HepG2 (cell line): ENCODE measurements around the gene VASH2. TPM values are rescaled to one million over a fixed set of nuclear protein-coding genes. Genes with fewer than 3 reads are reported as not detected.

Experiments used
- ATAC-seq: fragments of 200-7000 bp; cut with Tn5 transposase; 3 replicates; pipeline ENCODE4 v1.9.1; 2020; ENCODE audit warnings: mild to moderate bottlenecking, moderate library complexity
- BruUV-seq: library from RNA; stranded (reverse); fragments of 400-500 nt; replicated peaks from 2 replicates; lab custom pipeline; 2021; lab: Mats Ljungman, UMichigan
- CTCF ChIA-PET: fragments of 300-600 bp; formaldehyde crosslinking; extraction: SDS; loops from one replicate; lab custom pipeline; 2021; ENCODE audit warnings: low total read pairs, inconsistent platforms, low intra/inter-chr PET ratio; lab: Yijun Ruan, JAX
- POLR2A ChIA-PET: fragments of 350-600 bp; sonication (Branson Sonifier 250); formaldehyde crosslinking; loops from one replicate; lab custom pipeline; 2020; ENCODE audit warnings: antibody characterized with exemption, inconsistent platforms; lab: Yijun Ruan, JAX
- DNase-seq: peaks from one replicate; pipeline ENCODE4 v3.0.0-alpha.2; 2015; ENCODE audit warnings: low spot score
- FAIRE-seq: peaks from 3 replicates; lab custom pipeline; 2011; peaks lifted over from hg19 to GRCh38; lab: Jason Lieb, UNC
- H2AFZ ChIP-seq: one replicate; pipeline ENCODE4 v1.6.1; 2011; ENCODE audit warnings: low read length, inconsistent platforms
- H3K27ac ChIP-seq: fragments of 300-600 bp; 3 replicates; pipeline ENCODE4 v1.8.0; 2011; ENCODE audit warnings: mixed run types, mild to moderate bottlenecking, mixed read lengths, low read length, inconsistent platforms; ENCODE audit not compliant: insufficient read depth; ENCODE audit errors: extremely low read length
- H3K27me3 ChIP-seq, 2 experiments: fragments of 200-600 bp in 1 of 2; 2 replicates in 1 of 2; 3 replicates in 1 of 2; pipeline versions ENCODE4 v1.6.0 to v1.8.0; 2011; ENCODE audit warnings: low read length in 2 of 2, mild to moderate bottlenecking in 2 of 2, moderate library complexity in 2 of 2, inconsistent platforms in 1 of 2; ENCODE audit not compliant: insufficient read depth in 2 of 2, control insufficient read depth in 1 of 2
- H3K36me3 ChIP-seq, 2 experiments: fragments of 200-600 bp in 1 of 2; replicated peaks in 1 of 2; 2 replicates in 1 of 2; 3 replicates in 1 of 2; pipeline versions ENCODE4 v1.5.1 to v1.8.0; 2011; ENCODE audit warnings: low read length in 2 of 2, inconsistent platforms in 1 of 2; ENCODE audit not compliant: insufficient read depth in 2 of 2, control insufficient read depth in 1 of 2
- H3K4me1 ChIP-seq: 2 replicates; pipeline ENCODE4 v1.5.1; 2012; ENCODE audit warnings: low read length, inconsistent platforms; ENCODE audit not compliant: insufficient read depth
- H3K4me2 ChIP-seq: 2 replicates; pipeline ENCODE4 v1.6.0; 2011; ENCODE audit warnings: low read depth, low read length, inconsistent platforms
- H3K4me3 ChIP-seq, 3 experiments: fragments of 200-600 bp in 1 of 3; sonication (generic), shearing (Covaris generic) in 1 of 3; replicated peaks in 1 of 3; 2 replicates each; pipeline ENCODE4 v1.5.1; 2011 to 2016; ENCODE audit warnings: low read length in 3 of 3, inconsistent platforms in 2 of 3, low read depth in 2 of 3, mild to moderate bottlenecking in 2 of 3, control low read depth in 1 of 3, mixed read lengths in 1 of 3; ENCODE audit not compliant: insufficient read depth in 1 of 3
- H3K79me2 ChIP-seq: one replicate; pipeline ENCODE4 v1.6.1; 2011; ENCODE audit warnings: low read length, inconsistent platforms; ENCODE audit not compliant: insufficient read depth
- H3K9ac ChIP-seq: 2 replicates; pipeline ENCODE4 v1.6.0; 2011; ENCODE audit warnings: mild to moderate bottlenecking, low read depth, low read length, inconsistent platforms; ENCODE audit not compliant: insufficient read depth
- H3K9me3 ChIP-seq: 2 replicates; pipeline ENCODE4 v1.5.1; 2012; ENCODE audit warnings: mild to moderate bottlenecking, low read length
- H4K20me1 ChIP-seq: 2 replicates; pipeline ENCODE4 v1.6.0; 2011; ENCODE audit warnings: inconsistent platforms, mild to moderate bottlenecking, low read length, moderate library complexity; ENCODE audit not compliant: insufficient read depth
- SP140L ChIP-seq: sonication (generic); formaldehyde crosslinking; IDR thresholded peaks from 2 replicates; pipeline ENCODE4 v1.4.0; 2020; ENCODE audit warnings: missing genetic modification reagents, borderline replicate concordance
- ZNF10 ChIP-seq: sonication (generic); formaldehyde crosslinking; IDR thresholded peaks from 2 replicates; pipeline ENCODE4 v1.4.0; 2020; ENCODE audit warnings: mild to moderate bottlenecking, low read depth, missing genetic modification reagents, borderline replicate concordance
- ZNF382 ChIP-seq: sonication (generic); formaldehyde crosslinking; IDR thresholded peaks from 2 replicates; pipeline ENCODE4 v1.5.0; 2020; ENCODE audit warnings: missing genetic modification reagents, mild to moderate bottlenecking, borderline replicate concordance
- ZNF503 ChIP-seq: sonication (generic); formaldehyde crosslinking; IDR thresholded peaks from 2 replicates; pipeline ENCODE4 v1.4.0; 2020; ENCODE audit warnings: missing genetic modification reagents
- ZNF547 ChIP-seq: sonication (generic); formaldehyde crosslinking; IDR thresholded peaks from 2 replicates; pipeline ENCODE4 v1.5.1; 2020; ENCODE audit warnings: mild to moderate bottlenecking, missing genetic modification reagents
- WGBS: methylation state at CpG from one replicate; pipeline ENCODE4 v1.1.6; 2017; ENCODE audit warnings: low lambda C conversion rate; 5-methylcytosine and 5-hydroxymethylcytosine counted together
- in situ Hi-C: cut with HindIII; loops from 2 replicates; pipeline ENCODE4 v1.10.0; 2017; ENCODE audit warnings: low pct_unique_long_range_greater_than_20kb; ENCODE audit not compliant: extremely low pct_ligation_motif_present
- intact Hi-C: fragments of 100-400 bp; cut with micrococcal nuclease; formaldehyde crosslinking; loops from one replicate; pipeline ENCODE4 v1.10.0; 2022; ENCODE audit not compliant: unreplicated experiment
- polyA plus RNA-seq, 8 experiments: library from polyadenylated mRNA; depleted of rRNA in 3 of 8; stranded (reverse) in 7 of 8; unstranded in 1 of 8; fragments of >200 nt; fragmentation: Illumina TruSeq in 4 of 8; extraction: Trizol in 4 of 8; gene quantifications; 2 replicates each; pipeline versions ENCODE4 v1.2.1 to v1.2.3, GENCODE V29; 2011 to 2016; ENCODE audit warnings: low read depth in 4 of 8, missing spikeins in 1 of 8, mixed read lengths in 1 of 8; ENCODE audit not compliant: insufficient read depth in 1 of 8
- total RNA-seq, 5 experiments: library from RNA; depleted of rRNA; stranded (reverse); fragments of >200 nt; fragmentation: Illumina TruSeq; extraction: Trizol; gene quantifications; 2 replicates each; pipeline ENCODE4 v1.2.3, GENCODE V29; 2016; ENCODE audit warnings: low read depth in 1 of 5

Gene VASH2
- total and polyA plus RNA-seq, 2 of the 13 experiments (the other 11 are each of a cell fraction or from before 2014, with no cell fraction given) = 0.44 to 1.00 TPM

- H3K9me3 ChIP-seq = no peaks in the 10 kb centered on the region
- no peak for FAIRE-seq
Measured at GRCh38 chr1:212994926-212995325, 44.6 kb downstream of the VASH2 start.

GRCh38 chr1:213003256-213003655 is 52.9 kb downstream of the VASH2 start:
- no peak for ATAC-seq
- Histone ChIP-seq H3K4me2 (no peak overlapping the region), H3K4me1 (no peaks in the 10 kb centered on the region), H3K4me3 (no peak overlapping the region), H4K20me1 (no peaks in the 10 kb centered on the region), H3K27me3 (no peaks in the 10 kb centered on the region), H3K79me2 (no peaks in the 10 kb centered on the region), H3K27ac (no peak overlapping the region), H2AFZ (no peak overlapping the region)
- in situ Hi-C loops = no loop called here
- 98% methylated on average over 3 of the region's 3 CpGs for WGBS
- no peak for FAIRE-seq
- BruUV-seq = no TSS peak
- intact Hi-C loops = no loop called here
- POLR2A ChIA-PET = no interaction called here
- no peak for TF ChIP-seq ZNF10 (CRISPR knock-in tag)
- no peak for TF ChIP-seq ZNF547 (CRISPR knock-in tag)
- TF ChIP-seq ZNF382 (CRISPR knock-in tag) = no peak
- TF ChIP-seq, all 625 proteins: peak for 0
- Histone ChIP-seq H3K36me3 (peaks cover 7 to 30% of the 10 kb centered on the region in 2 experiments; a peak in 3 of 5 replicates), H3K9me3 (no peaks in the 10 kb centered on the region), H3K9ac (no peak overlapping the region)
- CTCF ChIA-PET = no interaction called here
- DNase-seq = no peak

More at GRCh38 chr1:212994926-212995325, 44.6 kb downstream of the VASH2 start:
- Histone ChIP-seq H3K4me3 (no peak overlapping the region), H3K9ac (no peak overlapping the region), H3K79me2 (no peaks in the 10 kb centered on the region), H4K20me1 (no peaks in the 10 kb centered on the region), H3K36me3 (peaks cover 4 to 17% of the 10 kb centered on the region in 2 experiments; a peak in 3 of 5 replicates), H3K4me1 (peaks cover 7% of the 10 kb centered on the region; the same call in 1 of the 2 replicates), H3K4me2 (no peak overlapping the region), H2AFZ (no peak overlapping the region), H3K27ac (no peak overlapping the region), H3K27me3 (no peaks in the 10 kb centered on the region)
- no peak for TF ChIP-seq SP140L (CRISPR knock-in tag)
- no peak for TF ChIP-seq ZNF503
- in situ Hi-C loops (loop anchor here (10.0 kb wide), 1 partner anchor 180 kb away; no protein-coding TSS in a partner anchor), intact Hi-C loops (loop anchor here (1.0 to 10.0 kb wide), 4 partner anchors 74 to 328 kb away; partner anchors contain the start of genes NSL1 and TATDN3)
- ATAC-seq = no peak
- whole genome bisulfite sequencing = 94% methylated on average over 3 of the region's 3 CpGs
- ChIA-PET POLR2A (no interaction called here), CTCF (interaction anchor here (1.0 to 1.6 kb wide), 3 partner anchors 245 to 330 kb away, joined by 5 to 8 read pairs (median 5); partner anchors contain the start of gene BATF3)
- BruUV-seq = no TSS peak
- no peak for DNase-seq
